Measurements from ENCODE around the gene RSAD2.
"Not testable (repeated sequence)": the region's sequence is repeated elsewhere in the genome, so short reads cannot be mapped to it uniquely, and the experiment has no call there.

The RSAD2 gene

GRCh38 chr2:6877402-6878304 is at the start of gene RSAD2:
Gene RSAD2, plus strand, starts transcription at chr2:6877777. Its CDS starts 24 bp downstream, at chr2:6877801.
- DNase-seq (ENCODE audit: extremely low spot score, insufficient read length, low read depth) (peak; percentile 8), FAIRE-seq (peak; percentile 89)

- no peak for DNase-seq (ENCODE audit: extremely low spot score, insufficient read length, low read depth)
These were observed 49.3 kb upstream of the RSAD2 start for GRCh38 chr2:6828299-6828584.

GRCh38 chr2:6831229-6831628 is 46.3 kb upstream of the RSAD2 start:
- DNase-seq (ENCODE audit: extremely low spot score, insufficient read length, low read depth) (no peak), FAIRE-seq (no peak)

More at GRCh38 chr2:6828299-6828584, 49.3 kb upstream of the RSAD2 start:
- no peak for FAIRE-seq

GRCh38 chr2:6832596-6833299 is 44.8 kb upstream of the RSAD2 start:
- no peak for DNase-seq (ENCODE audit: extremely low spot score, insufficient read length, low read depth)
- no peak for FAIRE-seq

GRCh38 chr2:6833300-6833604 is 44.3 kb upstream of the RSAD2 start:
- DNase-seq (ENCODE audit: extremely low spot score, insufficient read length, low read depth) (no peak), FAIRE-seq (no peak)

GRCh38 chr2:6834163-6834562 is 43.4 kb upstream of the RSAD2 start:
- FAIRE-seq = peak; percentile 36
- DNase-seq (ENCODE audit: extremely low spot score, insufficient read length, low read depth) = no peak

GRCh38 chr2:6835467-6835866 is 42.1 kb upstream of the RSAD2 start:
- DNase-seq (ENCODE audit: extremely low spot score, insufficient read length, low read depth) = no peak
- no peak for FAIRE-seq

GRCh38 chr2:6838673-6839319 is 38.8 kb upstream of the RSAD2 start:
- FAIRE-seq (no peak), DNase-seq (ENCODE audit: extremely low spot score, insufficient read length, low read depth) (no peak)

- DNase-seq (ENCODE audit: extremely low spot score, insufficient read length, low read depth) = no peak
These were observed 35.9 kb upstream of the RSAD2 start for GRCh38 chr2:6841537-6842287.

GRCh38 chr2:6845312-6845711 is 32.3 kb upstream of the RSAD2 start:
- no peak for FAIRE-seq
- no peak for DNase-seq (ENCODE audit: extremely low spot score, insufficient read length, low read depth)

More at GRCh38 chr2:6841537-6842287, 35.9 kb upstream of the RSAD2 start:
- no peak for FAIRE-seq

- no peak for DNase-seq (ENCODE audit: extremely low spot score, insufficient read length, low read depth)
- FAIRE-seq = no peak
These were observed 31.7 kb upstream of the RSAD2 start for GRCh38 chr2:6845903-6846302.

- no peak for FAIRE-seq
- DNase-seq (ENCODE audit: extremely low spot score, insufficient read length, low read depth) = no peak
These were observed 31.0 kb upstream of the RSAD2 start for GRCh38 chr2:6846540-6846939.

GRCh38 chr2:6846967-6847681 is 30.5 kb upstream of the RSAD2 start:
- FAIRE-seq = no peak
- no peak for DNase-seq (ENCODE audit: extremely low spot score, insufficient read length, low read depth)

- DNase-seq (ENCODE audit: extremely low spot score, insufficient read length, low read depth) (no peak), FAIRE-seq (no peak)
These were observed 25.4 kb upstream of the RSAD2 start for GRCh38 chr2:6852195-6852594.

GRCh38 chr2:6854416-6854815 is 23.2 kb upstream of the RSAD2 start:
- no peak for FAIRE-seq

GRCh38 chr2:6855860-6856547 is 21.6 kb upstream of the RSAD2 start:
- FAIRE-seq (no peak), DNase-seq (ENCODE audit: extremely low spot score, insufficient read length, low read depth) (no peak)

More at GRCh38 chr2:6854416-6854815, 23.2 kb upstream of the RSAD2 start:
- DNase-seq (ENCODE audit: extremely low spot score, insufficient read length, low read depth) = no peak

GRCh38 chr2:6856548-6856920 is 21.0 kb upstream of the RSAD2 start:
- no peak for FAIRE-seq
- no peak for DNase-seq (ENCODE audit: extremely low spot score, insufficient read length, low read depth)

GRCh38 chr2:6858466-6859027 is 19.0 kb upstream of the RSAD2 start:
- DNase-seq (ENCODE audit: extremely low spot score, insufficient read length, low read depth); FAIRE-seq: not testable (repeated sequence)

GRCh38 chr2:6860296-6860695 is 17.3 kb upstream of the RSAD2 start:
- FAIRE-seq = no peak
- no peak for DNase-seq (ENCODE audit: extremely low spot score, insufficient read length, low read depth)

Data from GM18507 (cell line).